COLO829 (cell line): ENCODE data around the gene SMYD3.
"Not testable (repeated sequence)": the region's sequence is repeated elsewhere in the genome, so short reads cannot be mapped to it uniquely, and the experiment has no call there.

Experiments used
- DNase-seq: peaks from one replicate; pipeline ENCODE4 v3.0.0; 2012; ENCODE audit warnings: low spot score

SMYD3 gene

GRCh38 chr1:246107516-246108277 is 399.4 kb downstream of the SMYD3 start:
- DNase-seq: peak; percentile 40

GRCh38 chr1:246106342-246106763 is 400.7 kb downstream of the SMYD3 start:
- DNase-seq: no peak

GRCh38 chr1:246104927-246105326 is 402.2 kb downstream of the SMYD3 start:
- DNase-seq: no peak

- DNase-seq: no peak
Observed at GRCh38 chr1:246099570-246099969, 407.5 kb downstream of the SMYD3 start.

GRCh38 chr1:246096356-246096755 is 410.7 kb downstream of the SMYD3 start:
- DNase-seq: no peak

- no peak for DNase-seq
Observed at GRCh38 chr1:246095443-246095842, 411.6 kb downstream of the SMYD3 start.

- no peak for DNase-seq
Observed at GRCh38 chr1:246093230-246093629, 413.8 kb downstream of the SMYD3 start.

GRCh38 chr1:246092136-246092535 is 414.9 kb downstream of the SMYD3 start:
- DNase-seq: no peak

GRCh38 chr1:246091477-246091876 is 415.6 kb downstream of the SMYD3 start:
- DNase-seq: no peak

GRCh38 chr1:246086191-246086590 is 420.9 kb downstream of the SMYD3 start:
- DNase-seq: no peak

GRCh38 chr1:246083416-246083815 is 423.7 kb downstream of the SMYD3 start:
- no peak for DNase-seq

- DNase-seq: no peak
Observed at GRCh38 chr1:246081856-246082668, 425.0 kb downstream of the SMYD3 start.

- DNase-seq: no peak
Observed at GRCh38 chr1:246081138-246081702, 425.9 kb downstream of the SMYD3 start.

GRCh38 chr1:246080031-246080430 is 427.0 kb downstream of the SMYD3 start:
- DNase-seq: no peak

GRCh38 chr1:246078888-246079252 is 428.2 kb downstream of the SMYD3 start:
- DNase-seq: no peak

- no peak for DNase-seq
Observed at GRCh38 chr1:246078126-246078887, 428.8 kb downstream of the SMYD3 start.

GRCh38 chr1:246077476-246077875 is 429.6 kb downstream of the SMYD3 start:
- DNase-seq: no peak

GRCh38 chr1:246074421-246074820 is 432.7 kb downstream of the SMYD3 start:
- DNase-seq: no peak

- no peak for DNase-seq
Observed at GRCh38 chr1:246072456-246072955, 434.6 kb downstream of the SMYD3 start.

GRCh38 chr1:246071981-246072380 is 435.1 kb downstream of the SMYD3 start:
- not testable (repeated sequence) for DNase-seq

- not testable (repeated sequence) for DNase-seq
Observed at GRCh38 chr1:246071561-246071960, 435.5 kb downstream of the SMYD3 start.

- DNase-seq: no peak
Observed at GRCh38 chr1:246069581-246069980, 437.5 kb downstream of the SMYD3 start.
